Measurements from ENCODE around the gene KANK4. TPM values are rescaled to one million over a fixed set of nuclear protein-coding genes. Genes with fewer than 3 reads are reported as not detected.

KANK4 gene
- polyA plus RNA-seq, 1 experiment = not detected

GRCh38 chr1:62198781-62199125, 120.5 kb downstream of the KANK4 start:
- POLR2A ChIA-PET = no interaction called here

GRCh38 chr1:62198069-62198780, 121.0 kb downstream of the KANK4 start:
- DNase-seq (ENCODE audit: low read depth, low spot score) = no peak
- peaks cover 4% of the 10 kb centered on the region; the same call in 1 of the 2 replicates for H3K9me3 ChIP-seq (ENCODE audit: control insufficient read depth, insufficient read depth, low read length)
- no peak overlapping the region for H3K27ac ChIP-seq (ENCODE audit: low read depth, low read length)
- no peak overlapping the region for H3K4me3 ChIP-seq (ENCODE audit: low read depth, low read length)
- CTCF ChIA-PET = no interaction called here
- POLR2A ChIA-PET = no interaction called here
- H3K27me3 ChIP-seq (ENCODE audit: control insufficient read depth, insufficient read depth, low read length) = peaks cover 3% of the 10 kb centered on the region
- TF ChIP-seq, protein P1, sequence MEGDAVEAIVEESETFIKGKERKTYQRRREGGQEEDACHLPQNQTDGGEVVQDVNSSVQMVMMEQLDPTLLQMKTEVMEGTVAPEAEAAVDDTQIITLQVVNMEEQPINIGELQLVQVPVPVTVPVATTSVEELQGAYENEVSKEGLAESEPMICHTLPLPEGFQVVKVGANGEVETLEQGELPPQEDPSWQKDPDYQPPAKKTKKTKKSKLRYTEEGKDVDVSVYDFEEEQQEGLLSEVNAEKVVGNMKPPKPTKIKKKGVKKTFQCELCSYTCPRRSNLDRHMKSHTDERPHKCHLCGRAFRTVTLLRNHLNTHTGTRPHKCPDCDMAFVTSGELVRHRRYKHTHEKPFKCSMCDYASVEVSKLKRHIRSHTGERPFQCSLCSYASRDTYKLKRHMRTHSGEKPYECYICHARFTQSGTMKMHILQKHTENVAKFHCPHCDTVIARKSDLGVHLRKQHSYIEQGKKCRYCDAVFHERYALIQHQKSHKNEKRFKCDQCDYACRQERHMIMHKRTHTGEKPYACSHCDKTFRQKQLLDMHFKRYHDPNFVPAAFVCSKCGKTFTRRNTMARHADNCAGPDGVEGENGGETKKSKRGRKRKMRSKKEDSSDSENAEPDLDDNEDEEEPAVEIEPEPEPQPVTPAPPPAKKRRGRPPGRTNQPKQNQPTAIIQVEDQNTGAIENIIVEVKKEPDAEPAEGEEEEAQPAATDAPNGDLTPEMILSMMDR (IDR thresholded peaks at IDR 0.05; ENCODE audit: low read depth, low read length) = no peak

More at GRCh38 chr1:62198781-62199125, 120.5 kb downstream of the KANK4 start:
- H3K27me3 ChIP-seq (ENCODE audit: control insufficient read depth, insufficient read depth, low read length) = peaks cover 3% of the 10 kb centered on the region
- H3K27ac ChIP-seq (ENCODE audit: low read depth, low read length) = no peak overlapping the region
- TF ChIP-seq, protein P1 (IDR thresholded peaks at IDR 0.05; ENCODE audit: low read depth, low read length) = no peak
- H3K4me3 ChIP-seq (ENCODE audit: low read depth, low read length) = no peak overlapping the region
- CTCF ChIA-PET = no interaction called here
- DNase-seq (ENCODE audit: low read depth, low spot score) = no peak
- peaks cover 4% of the 10 kb centered on the region; the same call in 1 of the 2 replicates for H3K9me3 ChIP-seq (ENCODE audit: control insufficient read depth, insufficient read depth, low read length)

- no peak for DNase-seq (ENCODE audit: low read depth, low spot score)
- Histone ChIP-seq H3K27ac (ENCODE audit: low read depth, low read length) (no peak overlapping the region), H3K27me3 (ENCODE audit: control insufficient read depth, insufficient read depth, low read length) (peaks cover 3% of the 10 kb centered on the region), H3K4me3 (ENCODE audit: low read depth, low read length) (no peak overlapping the region), H3K9me3 (ENCODE audit: control insufficient read depth, insufficient read depth, low read length) (peaks cover 4% of the 10 kb centered on the region; the same call in 1 of the 2 replicates)
- ChIA-PET POLR2A (no interaction called here), CTCF (interaction anchor here (1.5 kb wide), 1 partner anchor 20 kb away, joined by 3 read pairs; no protein-coding TSS in a partner anchor)
- TF ChIP-seq, protein P1 (IDR thresholded peaks at IDR 0.05; ENCODE audit: low read depth, low read length) = no peak
Observed at GRCh38 chr1:62196086-62196690, 123.0 kb downstream of the KANK4 start.

- Histone ChIP-seq H3K9me3 (ENCODE audit: control insufficient read depth, insufficient read depth, low read length) (peaks cover 4% of the 10 kb centered on the region; the same call in 1 of the 2 replicates), H3K27me3 (ENCODE audit: control insufficient read depth, insufficient read depth, low read length) (peaks cover 3% of the 10 kb centered on the region), H3K27ac (ENCODE audit: low read depth, low read length) (no peak within 1 kb of the TSS), H3K4me3 (ENCODE audit: low read depth, low read length) (no peak within 1 kb of the TSS)
- CTCF ChIA-PET = interaction anchor here (1.5 kb wide), 1 partner anchor 19 kb away, joined by 3 read pairs; no protein-coding TSS in a partner anchor
- DNase-seq (ENCODE audit: low read depth, low spot score) = no peak
- TF ChIP-seq, protein P1 (IDR thresholded peaks at IDR 0.05; ENCODE audit: low read depth, low read length) = no peak
- POLR2A ChIA-PET = no interaction called here
Observed at GRCh38 chr1:62194651-62195544, 124.3 kb downstream of the KANK4 start, which contains the start of gene L1TD1. L1TD1 (plus strand) TSS chr1:62194849; CDS start chr1:62206629, 11,780 bp downstream.
